Glutamatergic neuron (in vitro differentiated cells): Measurements from ENCODE around the gene ASB13. TPM values are rescaled to one million over a fixed set of nuclear protein-coding genes. Genes with fewer than 3 reads are reported as not detected.
A peak's percentile ranks its signal among the peaks of the same experiment; 100 is the strongest.

Experiments used
- DNase-seq: peaks from one replicate; pipeline ENCODE4 v3.0.0; 2022
- H3K27ac Mint-ChIP-seq: one replicate; pipeline ENCODE4 v1.8.0; 2020; ENCODE audit warnings: mild to moderate bottlenecking, mixed read lengths, inconsistent platforms; ENCODE audit not compliant: unreplicated experiment
- H3K27me3 Mint-ChIP-seq: one replicate; pipeline ENCODE4 v1.8.0; 2020; ENCODE audit warnings: mild to moderate bottlenecking, moderate library complexity, mixed read lengths, inconsistent platforms; ENCODE audit not compliant: unreplicated experiment
- H3K36me3 Mint-ChIP-seq: one replicate; pipeline ENCODE4 v1.8.0; 2020; ENCODE audit warnings: mild to moderate bottlenecking, mixed read lengths, inconsistent platforms; ENCODE audit not compliant: unreplicated experiment
- H3K4me1 Mint-ChIP-seq: one replicate; pipeline ENCODE4 v1.8.0; 2020; ENCODE audit warnings: mild to moderate bottlenecking, low read depth, mixed read lengths, inconsistent platforms; ENCODE audit not compliant: unreplicated experiment
- H3K4me3 Mint-ChIP-seq: one replicate; pipeline ENCODE4 v1.8.0; 2020; ENCODE audit warnings: mild to moderate bottlenecking, mixed read lengths, inconsistent platforms; ENCODE audit not compliant: unreplicated experiment
- H3K9me3 Mint-ChIP-seq: one replicate; pipeline ENCODE4 v1.8.0; 2020; ENCODE audit warnings: mild to moderate bottlenecking, moderate library complexity, mixed read lengths, inconsistent platforms; ENCODE audit not compliant: unreplicated experiment
- total RNA-seq: library from RNA; stranded (reverse); fragmentation: NEBNext Ultra II Directional; extraction: Animal tissue kit (Norgen Biotek cat#: 25700); gene quantifications from one replicate; pipeline ENCODE4 v1.2.1, GENCODE V29; 2021; ENCODE audit not compliant: unreplicated experiment
- TF ChIP-seq, protein P1 (sequence below): fragments of 200-600 bp; sonication (generic); IDR thresholded peaks from one replicate; pipeline ENCODE4 v1.5.0; 2021; ENCODE audit not compliant: partially characterized antibody, unreplicated experiment

The ASB13 gene
- total RNA-seq, 1 donor from 2014 or later = 13.9 TPM

DNA sequence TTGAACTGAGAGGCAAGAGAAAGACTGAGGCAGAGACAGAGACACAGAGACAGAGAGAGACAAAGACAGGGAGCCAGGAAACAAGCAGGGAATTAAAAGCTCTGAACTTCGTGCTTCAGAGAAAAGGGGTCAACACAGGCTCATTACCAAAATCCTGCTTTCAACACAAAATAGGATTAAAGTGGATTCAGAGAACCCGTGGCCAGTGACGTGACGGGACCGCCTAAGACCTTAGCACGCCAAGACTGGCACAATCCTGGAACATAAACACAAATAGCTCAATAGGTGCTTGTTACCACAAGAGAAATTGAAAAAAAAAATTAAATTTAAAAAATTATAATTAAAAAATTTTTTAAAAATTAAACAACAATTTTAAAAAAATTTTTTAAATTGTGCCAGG is 21.5 kb downstream of the ASB13 start:
- Mint-ChIP-seq H3K4me3 (peak overlapping the region; percentile 31), H3K27ac (no peak overlapping the region), H3K27me3 (peaks cover 6% of the 10 kb centered on the region), H3K36me3 (no peaks in the 10 kb centered on the region), H3K4me1 (peaks cover 14% of the 10 kb centered on the region), H3K9me3 (peaks cover 4% of the 10 kb centered on the region)
- TF ChIP-seq, protein P1, sequence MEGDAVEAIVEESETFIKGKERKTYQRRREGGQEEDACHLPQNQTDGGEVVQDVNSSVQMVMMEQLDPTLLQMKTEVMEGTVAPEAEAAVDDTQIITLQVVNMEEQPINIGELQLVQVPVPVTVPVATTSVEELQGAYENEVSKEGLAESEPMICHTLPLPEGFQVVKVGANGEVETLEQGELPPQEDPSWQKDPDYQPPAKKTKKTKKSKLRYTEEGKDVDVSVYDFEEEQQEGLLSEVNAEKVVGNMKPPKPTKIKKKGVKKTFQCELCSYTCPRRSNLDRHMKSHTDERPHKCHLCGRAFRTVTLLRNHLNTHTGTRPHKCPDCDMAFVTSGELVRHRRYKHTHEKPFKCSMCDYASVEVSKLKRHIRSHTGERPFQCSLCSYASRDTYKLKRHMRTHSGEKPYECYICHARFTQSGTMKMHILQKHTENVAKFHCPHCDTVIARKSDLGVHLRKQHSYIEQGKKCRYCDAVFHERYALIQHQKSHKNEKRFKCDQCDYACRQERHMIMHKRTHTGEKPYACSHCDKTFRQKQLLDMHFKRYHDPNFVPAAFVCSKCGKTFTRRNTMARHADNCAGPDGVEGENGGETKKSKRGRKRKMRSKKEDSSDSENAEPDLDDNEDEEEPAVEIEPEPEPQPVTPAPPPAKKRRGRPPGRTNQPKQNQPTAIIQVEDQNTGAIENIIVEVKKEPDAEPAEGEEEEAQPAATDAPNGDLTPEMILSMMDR = no peak
- DNase-seq = no peak

- Mint-ChIP-seq H3K4me1 (peaks cover 14% of the 10 kb centered on the region), H3K27me3 (peaks cover 4% of the 10 kb centered on the region), H3K27ac (no peak overlapping the region), H3K36me3 (no peaks in the 10 kb centered on the region), H3K4me3 (no peak overlapping the region), H3K9me3 (peaks cover 4% of the 10 kb centered on the region)
- TF ChIP-seq, protein P1 = no peak
- DNase-seq = no peak
These were observed 22.9 kb downstream of the ASB13 start for GRCh38 chr10:5643346-5644067.

GRCh38 chr10:5641501-5641900 is 24.9 kb downstream of the ASB13 start:
- Mint-ChIP-seq H3K4me3 (no peak overlapping the region), H3K9me3 (peaks cover 4% of the 10 kb centered on the region), H3K36me3 (no peaks in the 10 kb centered on the region), H3K27ac (no peak overlapping the region), H3K4me1 (peaks cover 14% of the 10 kb centered on the region), H3K27me3 (peaks cover 4% of the 10 kb centered on the region)
- TF ChIP-seq, protein P1 = no peak
- no peak for DNase-seq

- TF ChIP-seq, protein P1 = no peak
- no peak overlapping the region for H3K27ac Mint-ChIP-seq
- H3K9me3 Mint-ChIP-seq = peaks cover 4% of the 10 kb centered on the region
- DNase-seq = no peak
- H3K4me1 Mint-ChIP-seq = peaks cover 12% of the 10 kb centered on the region
- H3K4me3 Mint-ChIP-seq = no peak overlapping the region
- peaks cover 4% of the 10 kb centered on the region for H3K27me3 Mint-ChIP-seq
- H3K36me3 Mint-ChIP-seq = no peaks in the 10 kb centered on the region
These were observed 25.9 kb downstream of the ASB13 start for GRCh38 chr10:5640501-5640900.

DNA sequence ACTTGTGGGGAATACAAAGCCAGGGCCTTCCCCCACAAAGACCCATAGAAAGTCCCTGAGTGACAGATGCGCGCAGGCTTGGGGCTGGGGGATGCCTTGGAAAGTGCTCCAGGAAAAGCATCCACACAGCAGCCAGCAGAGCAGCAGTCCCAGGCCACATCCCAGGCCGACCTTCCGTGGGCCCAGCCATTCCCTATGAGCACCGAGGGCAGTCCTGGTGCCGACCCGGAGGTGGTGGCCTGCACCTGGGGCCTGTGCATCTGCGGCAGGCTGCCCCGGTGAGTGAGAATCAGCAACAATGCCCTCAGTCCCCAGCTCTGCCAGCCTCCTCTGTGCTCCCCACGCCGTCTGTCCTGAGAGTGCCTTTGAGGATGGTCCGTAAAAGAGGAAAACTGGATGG is 26.4 kb downstream of the ASB13 start:
- Mint-ChIP-seq H3K4me3 (no peak overlapping the region), H3K4me1 (peaks cover 11% of the 10 kb centered on the region), H3K9me3 (peaks cover 4% of the 10 kb centered on the region), H3K36me3 (no peaks in the 10 kb centered on the region), H3K27me3 (peaks cover 4% of the 10 kb centered on the region), H3K27ac (no peak overlapping the region)
- TF ChIP-seq, protein P1 = no peak
- DNase-seq = no peak
